PFSK-1 (cell line): ENCODE results near the gene PFKP.

Experiments used
- POLR2AphosphoS5 ChIP-seq: IDR thresholded peaks from 2 replicates; pipeline ENCODE4 v1.6.1; 2012; ENCODE audit warnings: low read depth, mild to moderate bottlenecking, control low read depth, low read length, moderate library complexity
- REST ChIP-seq, 2 experiments: IDR thresholded peaks; 2 replicates each; pipeline versions ENCODE4 v1.6.1 to v1.8.0; 2011 to 2012; ENCODE audit warnings: low read depth in 2 of 2, low read length in 2 of 2, control low read depth in 1 of 2, inconsistent platforms in 1 of 2, mild to moderate bottlenecking in 1 of 2, moderate library complexity in 1 of 2; ENCODE audit not compliant: insufficient read depth in 1 of 2
- SIN3A ChIP-seq: IDR thresholded peaks from 2 replicates; pipeline ENCODE4 v1.6.1; 2012; ENCODE audit warnings: mild to moderate bottlenecking, low read length, moderate library complexity, borderline replicate concordance; ENCODE audit not compliant: insufficient read depth
- TAF1 ChIP-seq: IDR thresholded peaks from 2 replicates; pipeline ENCODE4 v1.6.1; 2012; ENCODE audit warnings: low read length, control low read depth, borderline replicate concordance; ENCODE audit not compliant: insufficient read depth

GRCh38 chr10:3166496-3167290, 99.3 kb downstream of the PFKP start:
- no peak for TF ChIP-seq REST (IDR thresholded peaks at IDR 0.05; ENCODE audit: insufficient read depth in 1 of 2, low read depth in 2 of 2, low read length in 2 of 2)
- no peak for TF ChIP-seq POLR2AphosphoS5
- no peak for TF ChIP-seq TAF1
- no peak for TF ChIP-seq SIN3A
